ENCODE measurements around the gene IL17RE. TPM values are rescaled to one million over a fixed set of nuclear protein-coding genes. Genes with fewer than 3 reads are reported as not detected.
A peak's percentile ranks its signal among the peaks of the same experiment; 100 is the strongest.

IL17RE gene
- total and polyA plus RNA-seq, 9 of the 15 experiments (the other 6 are each of a cell fraction or from before 2014, with no cell fraction given) = 0.32 to 1.9 (median 0.51) TPM; not detected in 4

- peak; percentile 53 for TF ChIP-seq PCBP2 (IDR thresholded peaks at IDR 0.05; ENCODE audit: low read depth, low read length, poor library complexity, severe bottlenecking)
- peak; percentile 73; the same call in 1 of the 2 replicates for TF ChIP-seq ZBTB2 (IDR thresholded peaks at IDR 0.05)
- no peak for TF ChIP-seq SMARCC2 (IDR thresholded peaks at IDR 0.05; ENCODE audit: low read depth)
- TF ChIP-seq CHCHD3 (CRISPR knock-in tag; IDR thresholded peaks at IDR 0.05) = no peak
- no peak for TF ChIP-seq CCNT2 (IDR thresholded peaks at IDR 0.05; ENCODE audit: borderline replicate concordance, extremely low read depth, insufficient read length, low read depth, low read length)
- peak; percentile 59; the same call in 1 of the 2 replicates for TF ChIP-seq ZBTB5 (IDR thresholded peaks at IDR 0.05)
- TF ChIP-seq CAMTA2 (CRISPR knock-in tag; conservative IDR thresholded peaks at IDR 0.05) = no peak
- no peak for TF ChIP-seq NR2C2 (CRISPR knock-in tag; IDR thresholded peaks at IDR 0.05)
- TF ChIP-seq NR2C2 (tag; IDR thresholded peaks at IDR 0.05) = no peak
- no peak for TF ChIP-seq POLR3G (IDR thresholded peaks at IDR 0.05; ENCODE audit: extremely low read depth, insufficient read length, insufficient replicate concordance)
- no peak for TF ChIP-seq E2F5 (CRISPR knock-in tag; IDR thresholded peaks at IDR 0.05)
- no peak for TF ChIP-seq ID3 (CRISPR knock-in tag; IDR thresholded peaks at IDR 0.05)
- TF ChIP-seq ID3 (tag; IDR thresholded peaks at IDR 0.05) = no peak
- no peak for TF ChIP-seq HMBOX1 (IDR thresholded peaks at IDR 0.05)
- TF ChIP-seq ARHGAP35 (IDR thresholded peaks at IDR 0.05; ENCODE audit: partially characterized antibody) = peak; percentile 50
- TF ChIP-seq NFE2 (IDR thresholded peaks at IDR 0.05; ENCODE audit: low read depth) = no peak
- no peak for TF ChIP-seq USF2 (CRISPR knock-in tag; IDR thresholded peaks at IDR 0.05)
Measured at GRCh38 chr3:9899289-9899791, 3.3 kb upstream of the IL17RE start (continued).

Data from K562 (cell line).